HG03060 (cell line): ENCODE results near the gene LDLR.
"Not testable (repeated sequence)": the region's sequence is repeated elsewhere in the genome, so short reads cannot be mapped to it uniquely, and the experiment has no call there.

Source experiments
- ATAC-seq: cut with Tn5 transposase; IDR thresholded peaks from one replicate; pipeline ENCODE4 v1.9.1; 2021; ENCODE audit warnings: low read depth, moderate number of reproducible peaks; ENCODE audit not compliant: unreplicated experiment

LDLR gene

GRCh38 chr19:11101057-11101456 is 11.8 kb downstream of the LDLR start:
- no peak for ATAC-seq

- ATAC-seq: no peak
Measured at GRCh38 chr19:11102944-11103343, 13.7 kb downstream of the LDLR start.

- not testable (repeated sequence) for ATAC-seq
Measured at GRCh38 chr19:11103667-11104066, 14.4 kb downstream of the LDLR start.

GRCh38 chr19:11105014-11105636 is 15.9 kb downstream of the LDLR start:
- ATAC-seq: no peak

GRCh38 chr19:11106477-11106876 is 17.2 kb downstream of the LDLR start:
- ATAC-seq: no peak

- ATAC-seq: no peak
Measured at GRCh38 chr19:11108746-11109145, 19.5 kb downstream of the LDLR start.

GRCh38 chr19:11111117-11111770 is 22.0 kb downstream of the LDLR start:
- ATAC-seq: no peak

GRCh38 chr19:11111771-11112144 is 22.5 kb downstream of the LDLR start:
- ATAC-seq: no peak

- ATAC-seq: no peak
Measured at GRCh38 chr19:11113140-11113708, 24.0 kb downstream of the LDLR start.

- no peak for ATAC-seq
Measured at GRCh38 chr19:11115042-11115441, 25.8 kb downstream of the LDLR start.

GRCh38 chr19:11115895-11116446 is 26.7 kb downstream of the LDLR start:
- no peak for ATAC-seq

- ATAC-seq: no peak
Measured at GRCh38 chr19:11116507-11116906, 27.2 kb downstream of the LDLR start.

- not testable (repeated sequence) for ATAC-seq
Measured at GRCh38 chr19:11121963-11122362, 32.7 kb downstream of the LDLR start.

GRCh38 chr19:11123114-11123513 is 33.9 kb downstream of the LDLR start:
- ATAC-seq: no peak

- ATAC-seq: not testable (repeated sequence)
Measured at GRCh38 chr19:11124157-11124556, 34.9 kb downstream of the LDLR start.

- ATAC-seq: no peak
Measured at GRCh38 chr19:11125994-11126685, 36.9 kb downstream of the LDLR start.

GRCh38 chr19:11127905-11128304 is 38.6 kb downstream of the LDLR start:
- ATAC-seq: no peak

GRCh38 chr19:11130824-11131455 is 41.7 kb downstream of the LDLR start:
- no peak for ATAC-seq

- ATAC-seq: no peak
Measured at GRCh38 chr19:11131471-11131870, 42.2 kb downstream of the LDLR start.

GRCh38 chr19:11136400-11137101 is 47.3 kb downstream of the LDLR start:
- ATAC-seq: no peak
